Skin epidermis (tissue), 12 donors: ENCODE results near the gene RND2.
"Not testable (repeated sequence)": the region's sequence is repeated elsewhere in the genome, so short reads cannot be mapped to it uniquely, and the experiment has no call there.

Experiments used
- H3K27ac ChIP-seq, 21 experiments: fragments of 200-600 bp; sonication (generic) in 11 of 21; one replicate each; pipeline ENCODE4 v1.5.0; 2020; ENCODE audit warnings: mild to moderate bottlenecking in 3 of 21, inconsistent platforms in 2 of 21, moderate library complexity in 2 of 21
- H3K4me3 ChIP-seq, 7 experiments: fragments of 200-600 bp; sonication (generic) in 2 of 7; one replicate each; pipeline ENCODE4 v1.5.0; 2020; ENCODE audit warnings: inconsistent platforms in 2 of 7, mild to moderate bottlenecking in 2 of 7, moderate library complexity in 1 of 7

Gene RND2

GRCh38 chr17:43000894-43001293 lies 24.1 kb upstream of the RND2 start:
- not testable (repeated sequence) for H3K4me3 ChIP-seq
- H3K27ac ChIP-seq = peak overlapping the region in 2 of 21 experiments; percentile 0 to 19

- no peak overlapping the region for H3K4me3 ChIP-seq
- peak overlapping the region in 3 of 21 experiments; percentile 24 to 38 (median 37) for H3K27ac ChIP-seq
Observed at GRCh38 chr17:43003542-43004172, 21.4 kb upstream of the RND2 start.

GRCh38 chr17:43006639-43007551 lies 18.1 kb upstream of the RND2 start, which contains the start of gene IFI35:
Gene IFI35, plus strand, starts transcription at chr17:43006784. Its CDS starts 164 bp downstream, at chr17:43006948.
- peak within 1 kb of the TSS; percentile 48 to 98 (median 94) for H3K27ac ChIP-seq
- H3K4me3 ChIP-seq = peak within 1 kb of the TSS; percentile 33 to 71 (median 54)

- H3K4me3 ChIP-seq = no peak overlapping the region
- H3K27ac ChIP-seq = peak overlapping the region in 4 of 21 experiments; percentile 16 to 74 (median 65)
Observed at GRCh38 chr17:43010667-43011308, 14.2 kb upstream of the RND2 start.

DNA sequence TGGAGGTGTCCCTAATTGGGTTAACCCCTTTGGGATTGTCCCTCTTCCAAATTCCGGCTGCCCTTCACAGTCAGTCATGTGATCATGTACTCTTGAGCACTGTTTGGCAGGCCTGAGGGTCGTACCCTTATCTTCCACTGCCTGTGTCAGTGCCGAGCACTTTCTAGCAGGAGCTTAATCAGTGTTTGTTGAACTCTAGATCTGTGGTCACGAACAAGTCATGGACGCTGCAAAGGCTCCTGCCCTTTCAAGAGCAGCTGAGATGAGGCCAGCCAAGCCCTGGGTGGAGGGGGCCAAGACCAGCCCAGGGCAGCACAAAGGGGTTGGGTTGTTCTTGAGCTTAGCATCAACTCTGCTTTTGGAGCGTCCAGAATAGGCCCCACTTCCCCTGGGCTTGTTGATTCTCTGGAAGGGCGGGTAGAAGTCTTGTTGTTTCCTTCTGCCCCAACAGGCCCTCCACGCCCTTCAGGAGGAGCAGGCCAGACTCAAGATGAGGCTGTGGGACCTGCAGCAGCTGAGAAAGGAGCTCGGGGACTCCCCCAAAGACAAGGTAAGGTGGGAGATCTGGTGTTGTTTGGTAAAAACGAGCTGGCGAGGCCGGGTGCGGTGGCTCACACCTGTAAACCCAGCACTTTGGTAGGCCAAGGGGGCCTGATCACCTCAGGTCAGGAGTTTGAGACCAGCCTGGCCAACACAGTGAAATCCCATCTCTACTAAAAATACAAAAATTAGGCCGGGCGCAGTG lies 13.1 kb upstream of the RND2 start:
- peak overlapping the region in 5 of 21 experiments; percentile 41 to 74 (median 60) for H3K27ac ChIP-seq
- H3K4me3 ChIP-seq = no peak overlapping the region

- H3K27ac ChIP-seq = peak overlapping the region in 4 of 21 experiments; percentile 27 to 70 (median 64)
- H3K4me3 ChIP-seq = no peak overlapping the region
Observed at GRCh38 chr17:43013296-43013695, 11.7 kb upstream of the RND2 start.

DNA sequence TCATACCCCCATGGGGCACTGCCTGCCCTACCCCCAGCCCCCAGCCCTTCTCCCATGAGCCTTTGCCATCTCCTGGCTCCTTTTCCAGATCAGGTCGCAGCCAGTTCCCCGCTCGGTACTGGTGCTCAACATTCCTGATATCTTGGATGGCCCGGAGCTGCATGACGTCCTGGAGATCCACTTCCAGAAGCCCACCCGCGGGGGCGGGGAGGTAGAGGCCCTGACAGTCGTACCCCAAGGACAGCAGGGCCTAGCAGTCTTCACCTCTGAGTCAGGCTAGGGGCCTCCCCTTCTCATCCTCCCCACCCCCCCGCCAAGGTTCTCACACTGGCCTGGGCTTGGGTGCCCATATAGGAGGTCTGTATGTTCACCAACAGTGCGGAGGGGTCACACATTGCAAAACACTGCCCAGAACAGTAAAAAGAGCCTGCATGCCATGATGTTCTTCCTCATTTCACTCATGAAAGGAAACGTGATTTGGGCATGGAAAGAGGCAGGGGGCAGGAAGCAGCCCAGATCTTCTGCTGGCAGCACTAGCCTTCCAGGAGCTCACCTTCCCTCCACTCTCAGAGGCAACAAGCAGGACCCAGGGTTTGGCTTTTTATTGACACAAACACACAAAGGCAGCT lies 10.9 kb upstream of the RND2 start:
- H3K4me3 ChIP-seq = no peak overlapping the region
- H3K27ac ChIP-seq = peak overlapping the region in 9 of 21 experiments; percentile 1 to 70 (median 48)

- H3K4me3 ChIP-seq = no peak overlapping the region
- peak overlapping the region in 15 of 21 experiments; percentile 5 to 70 (median 35) for H3K27ac ChIP-seq
Observed at GRCh38 chr17:43014649-43015542, 10.1 kb upstream of the RND2 start.

- Histone ChIP-seq H3K4me3 (no peak overlapping the region), H3K27ac (peak overlapping the region in 11 of 21 experiments; percentile 13 to 70 (median 35))
Observed at GRCh38 chr17:43015579-43015978, 9.5 kb upstream of the RND2 start.

DNA sequence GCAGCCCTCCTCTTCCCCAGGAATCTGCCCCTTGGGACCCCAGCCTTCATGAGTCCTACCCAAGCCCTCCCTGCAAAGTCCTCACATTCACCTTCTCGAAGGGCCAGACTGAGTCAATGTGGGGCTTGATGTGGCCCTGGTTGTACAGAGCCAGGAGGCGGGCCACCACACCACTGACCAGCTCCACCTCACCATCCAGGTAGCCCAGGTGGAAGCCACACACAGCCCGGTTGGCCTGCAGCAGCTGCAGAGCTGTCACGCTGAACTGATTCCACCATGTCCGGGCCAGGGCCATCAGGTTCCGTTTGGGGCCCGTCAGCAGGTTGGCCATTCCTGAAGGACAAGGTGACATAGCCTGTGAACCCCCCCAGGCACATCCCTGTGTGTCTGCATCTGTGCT lies 8.8 kb upstream of the RND2 start:
- Histone ChIP-seq H3K27ac (peak overlapping the region in 5 of 21 experiments; percentile 28 to 70 (median 37)), H3K4me3 (no peak overlapping the region)

- Histone ChIP-seq H3K27ac (peak overlapping the region in 6 of 21 experiments; percentile 20 to 88 (median 29)), H3K4me3 (no peak overlapping the region)
Observed at GRCh38 chr17:43018008-43018853, 6.8 kb upstream of the RND2 start.

DNA sequence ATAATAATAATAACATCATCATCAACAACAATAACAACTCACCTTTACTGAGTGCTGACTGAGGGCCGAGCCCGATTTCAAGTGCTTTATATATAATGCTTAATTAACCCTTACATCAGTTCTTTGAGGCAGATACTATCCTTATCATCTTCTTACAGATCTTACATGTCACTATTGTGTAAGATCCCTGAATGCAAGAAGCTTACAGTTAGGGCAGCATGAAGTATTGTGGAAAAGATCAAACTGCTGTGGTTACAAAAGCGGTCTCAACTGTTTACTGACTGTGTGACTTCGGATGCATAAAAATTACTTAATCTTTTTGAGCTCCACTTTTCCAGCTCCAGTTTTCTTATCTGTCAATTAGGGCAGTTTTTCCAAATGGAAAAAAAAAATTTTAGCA lies 6.1 kb upstream of the RND2 start:
- no peak overlapping the region for H3K4me3 ChIP-seq
- peak overlapping the region in 5 of 21 experiments; percentile 20 to 88 (median 33) for H3K27ac ChIP-seq

GRCh38 chr17:43019418-43019817 lies 5.6 kb upstream of the RND2 start:
- peak overlapping the region in 1 of 7 experiments; percentile 9 for H3K4me3 ChIP-seq

DNA sequence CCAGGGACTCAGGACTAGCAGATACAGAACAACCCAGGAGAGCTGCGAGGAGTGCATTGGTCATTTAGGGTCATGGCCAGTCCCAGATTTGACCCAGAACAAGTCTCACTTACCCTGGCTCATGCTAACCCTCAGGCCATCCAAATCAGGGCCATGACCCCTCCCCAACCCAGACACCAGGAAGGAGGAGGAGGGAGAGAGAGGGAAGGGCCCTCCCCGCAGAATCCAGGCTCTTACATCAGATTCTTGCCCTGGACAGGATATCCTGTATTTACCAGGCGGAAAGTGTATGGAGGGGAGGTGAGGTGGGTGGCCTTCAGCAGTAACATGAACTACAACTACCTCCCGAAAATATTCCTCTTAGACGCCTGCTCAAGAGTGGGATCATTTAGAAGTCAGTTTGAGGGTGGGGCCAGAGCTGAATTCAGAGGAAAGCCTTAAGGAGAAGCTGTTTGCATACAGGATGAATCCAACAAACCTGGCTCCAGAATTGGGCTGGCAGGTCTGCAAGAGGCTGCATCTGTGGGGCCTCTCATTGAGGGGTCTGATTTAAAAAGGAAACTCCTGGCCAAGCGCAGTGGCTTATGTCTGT lies 4.9 kb upstream of the RND2 start:
- Histone ChIP-seq H3K27ac (peak overlapping the region in 15 of 21 experiments; percentile 17 to 88 (median 72)), H3K4me3 (peak overlapping the region in 1 of 7 experiments; percentile 97)

More at GRCh38 chr17:43019418-43019817, 5.6 kb upstream of the RND2 start:
- H3K27ac ChIP-seq = peak overlapping the region in 12 of 21 experiments; percentile 19 to 88 (median 68)

- peak overlapping the region; percentile 86 to 99 (median 96) for H3K4me3 ChIP-seq
- H3K27ac ChIP-seq = peak overlapping the region; percentile 37 to 90 (median 84)
Observed at GRCh38 chr17:43020789-43021740, 4.0 kb upstream of the RND2 start.
